HUES64 (cell line): Measurements from ENCODE around the gene FAM25G.

Experiments
- H3K27ac ChIP-seq: 2 replicates; pipeline ENCODE4 v1.7.0; 2013; ENCODE audit warnings: low read depth, low read length, inconsistent platforms
- H3K27me3 ChIP-seq: 2 replicates; pipeline ENCODE4 v1.6.1; 2013; ENCODE audit warnings: mild to moderate bottlenecking, low read length; ENCODE audit not compliant: insufficient read depth
- H3K36me3 ChIP-seq: 2 replicates; pipeline ENCODE4 v1.6.1; 2013; ENCODE audit warnings: mild to moderate bottlenecking, low read length; ENCODE audit not compliant: insufficient read depth
- H3K4me1 ChIP-seq: 2 replicates; pipeline ENCODE4 v1.6.1; 2013; ENCODE audit warnings: mild to moderate bottlenecking, low read length, moderate library complexity; ENCODE audit not compliant: insufficient read depth
- H3K4me3 ChIP-seq: 2 replicates; pipeline ENCODE4 v1.5.1; 2013; ENCODE audit warnings: mild to moderate bottlenecking, low read length, moderate library complexity
- H3K9ac ChIP-seq: 2 replicates; pipeline ENCODE4 v1.6.1; 2013; ENCODE audit warnings: mild to moderate bottlenecking, low read depth, low read length
- H3K9me3 ChIP-seq: 2 replicates; pipeline ENCODE4 v1.6.1; 2013; ENCODE audit warnings: low read depth, low read length; ENCODE audit not compliant: insufficient read depth
- WGBS: fragments of 150-250, 120-280 bp; methylation state at CpG from one replicate; pipeline ENCODE4 v1.1.7; 2013; ENCODE audit warnings: missing lambda C conversion rate; 5-methylcytosine and 5-hydroxymethylcytosine counted together

Gene FAM25G

DNA sequence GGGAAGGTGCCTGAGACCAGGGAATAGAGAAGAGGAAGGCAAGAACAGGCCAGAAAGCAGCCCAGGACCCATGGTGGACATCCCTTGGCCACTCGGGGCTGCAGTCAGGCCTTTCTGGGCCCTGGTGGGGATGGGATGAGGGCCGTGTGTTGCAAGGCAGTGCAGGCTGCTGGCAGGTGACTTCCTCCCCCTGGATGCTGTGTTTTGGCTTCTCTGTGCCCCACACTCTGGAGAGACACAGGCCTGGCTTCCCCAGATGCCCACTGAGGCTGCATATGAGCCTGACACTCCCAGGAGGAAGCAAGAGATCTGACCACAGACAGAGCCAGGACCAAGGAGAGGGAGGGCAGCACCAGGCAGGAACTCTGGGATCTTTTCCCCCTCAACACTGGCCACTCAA is 47.5 kb downstream of the FAM25G start:
- no peaks in the 10 kb centered on the region for H3K27me3 ChIP-seq
- no peak overlapping the region for H3K27ac ChIP-seq
- no peaks in the 10 kb centered on the region for H3K4me1 ChIP-seq
- WGBS, result 82% methylated on average over 2 of the region's 2 CpGs
- no peaks in the 10 kb centered on the region for H3K36me3 ChIP-seq
- H3K9ac ChIP-seq, result no peak overlapping the region
- no peak overlapping the region for H3K4me3 ChIP-seq
- H3K9me3 ChIP-seq, result 0 out of 2 replicates have a peak, but pooled peaks cover 8% of the 10 kb centered on the region

DNA sequence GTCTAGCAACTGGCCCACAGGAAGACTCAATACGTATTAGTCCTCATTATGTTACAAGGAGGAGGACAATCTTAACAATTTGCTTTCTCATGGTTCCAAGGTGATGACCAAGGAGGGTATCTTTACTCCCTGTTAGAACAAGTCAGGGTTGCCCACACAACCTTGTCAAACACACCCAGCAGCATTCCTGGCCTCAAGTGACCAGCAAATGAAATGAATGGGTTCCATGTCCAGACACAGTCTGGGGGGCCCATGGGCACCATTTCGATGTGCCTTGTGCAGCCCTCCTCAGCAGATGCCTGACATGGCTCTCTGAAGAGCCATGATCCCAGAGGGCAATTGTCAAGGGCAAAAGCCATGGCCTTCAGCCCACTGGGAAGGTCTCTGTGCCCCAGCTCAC is 48.4 kb downstream of the FAM25G start:
- H3K36me3 ChIP-seq, result no peaks in the 10 kb centered on the region
- 93% methylated on average over 2 of the region's 2 CpGs for WGBS
- no peaks in the 10 kb centered on the region for H3K27me3 ChIP-seq
- no peak overlapping the region for H3K9ac ChIP-seq
- no peak overlapping the region for H3K27ac ChIP-seq
- 0 out of 2 replicates have a peak, but pooled peaks cover 8% of the 10 kb centered on the region for H3K9me3 ChIP-seq
- no peaks in the 10 kb centered on the region for H3K4me1 ChIP-seq
- no peak overlapping the region for H3K4me3 ChIP-seq

DNA sequence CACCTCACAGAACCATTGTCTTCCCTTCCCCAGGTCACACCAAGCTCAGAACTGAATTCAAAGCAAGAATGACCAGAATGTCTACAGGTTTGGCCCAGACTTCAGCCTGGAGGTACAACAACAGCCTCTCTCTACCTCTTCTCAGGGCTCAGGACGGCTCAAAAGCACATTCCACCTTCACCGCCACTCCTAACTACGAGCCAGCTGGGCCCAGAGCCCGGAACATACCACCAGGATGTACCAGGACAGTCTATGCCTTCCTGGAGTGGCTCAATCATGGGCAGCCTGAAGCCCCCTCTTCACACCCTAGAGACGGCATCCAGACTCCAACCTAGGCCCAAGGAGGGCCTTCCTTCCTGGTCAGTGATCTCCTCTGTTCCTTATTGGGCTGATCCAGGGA is 49.1 kb downstream of the FAM25G start:
- no peaks in the 10 kb centered on the region for H3K27me3 ChIP-seq
- no peaks in the 10 kb centered on the region for H3K36me3 ChIP-seq
- H3K4me3 ChIP-seq, result no peak overlapping the region
- H3K9me3 ChIP-seq, result 0 out of 2 replicates have a peak, but pooled peaks cover 8% of the 10 kb centered on the region
- H3K9ac ChIP-seq, result no peak overlapping the region
- no peak overlapping the region for H3K27ac ChIP-seq
- WGBS, result 91% methylated on average over 5 of the region's 5 CpGs
- H3K4me1 ChIP-seq, result no peaks in the 10 kb centered on the region

GRCh38 chr10:47441938-47442337 is 49.6 kb downstream of the FAM25G start:
- H3K4me3 ChIP-seq, result no peak overlapping the region
- H3K9me3 ChIP-seq, result 0 out of 2 replicates have a peak, but pooled peaks cover 8% of the 10 kb centered on the region
- H3K9ac ChIP-seq, result no peak overlapping the region
- no peaks in the 10 kb centered on the region for H3K27me3 ChIP-seq
- H3K4me1 ChIP-seq, result no peaks in the 10 kb centered on the region
- WGBS, result 93% methylated on average over 4 of the region's 4 CpGs
- H3K27ac ChIP-seq, result no peak overlapping the region
- no peaks in the 10 kb centered on the region for H3K36me3 ChIP-seq

DNA sequence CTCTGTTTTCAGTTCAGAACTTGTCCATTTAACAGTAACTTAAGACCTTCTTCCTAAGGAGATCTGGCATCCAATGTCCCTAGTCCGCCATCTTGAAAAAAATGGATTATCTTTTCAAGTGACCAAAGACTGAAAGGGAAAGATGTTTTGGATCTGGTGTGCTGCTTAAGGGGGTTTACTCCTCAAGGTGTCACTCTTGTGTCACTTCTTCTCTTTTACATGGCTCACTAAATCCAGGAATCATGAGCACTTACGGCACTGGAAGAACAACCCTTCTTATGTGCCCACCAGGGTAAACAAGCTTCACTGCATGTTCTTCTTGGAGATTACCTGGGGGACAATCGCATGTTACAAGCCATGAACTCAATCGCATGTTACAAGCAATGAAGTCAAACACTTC is 51.3 kb downstream of the FAM25G start:
- Histone ChIP-seq H3K27me3 (no peaks in the 10 kb centered on the region), H3K9me3 (0 out of 2 replicates have a peak, but pooled peaks cover 2% of the 10 kb centered on the region), H3K9ac (no peak overlapping the region), H3K4me1 (no peaks in the 10 kb centered on the region), H3K4me3 (no peak overlapping the region), H3K36me3 (no peaks in the 10 kb centered on the region), H3K27ac (no peak overlapping the region)
- 91% methylated on average over 4 of the region's 4 CpGs for WGBS

GRCh38 chr10:47438857-47439474 is 52.5 kb downstream of the FAM25G start:
- H3K27me3 ChIP-seq, result no peaks in the 10 kb centered on the region
- H3K9ac ChIP-seq, result no peak overlapping the region
- no peak overlapping the region for H3K4me3 ChIP-seq
- no peaks in the 10 kb centered on the region for H3K9me3 ChIP-seq
- no peaks in the 10 kb centered on the region for H3K4me1 ChIP-seq
- 67% methylated on average over 6 of the region's 6 CpGs for WGBS
- no peak overlapping the region for H3K27ac ChIP-seq
- H3K36me3 ChIP-seq, result no peaks in the 10 kb centered on the region
